Measurements from ENCODE around the gene FAM13A. TPM values are rescaled to one million over a fixed set of nuclear protein-coding genes. Genes with fewer than 3 reads are reported as not detected.

The FAM13A gene
- total RNA-seq, 1 donor from 2014 or later = 40.3 TPM

- no peak for DNase-seq (ENCODE audit: low spot score)
- no peaks in the 10 kb centered on the region for H3K9me3 ChIP-seq (ENCODE audit: low read depth)
- Mint-ChIP-seq H3K27ac (no peak overlapping the region), H3K4me3 (no peak overlapping the region), H3K9me3 (no peaks in the 10 kb centered on the region), H3K4me1 (peaks cover 4% of the 10 kb centered on the region), H3K36me3 (no peaks in the 10 kb centered on the region), H3K27me3 (ENCODE audit: insufficient read depth, low read depth) (no peaks in the 10 kb centered on the region)
- no peak overlapping the region for H3K9ac ChIP-seq
- H3K36me3 ChIP-seq = no peaks in the 10 kb centered on the region
- no peak overlapping the region for H3K27ac ChIP-seq
- no peak for TF ChIP-seq EZH2phosphoT487 (IDR thresholded peaks at IDR 0.05)
- TF ChIP-seq, protein P1, sequence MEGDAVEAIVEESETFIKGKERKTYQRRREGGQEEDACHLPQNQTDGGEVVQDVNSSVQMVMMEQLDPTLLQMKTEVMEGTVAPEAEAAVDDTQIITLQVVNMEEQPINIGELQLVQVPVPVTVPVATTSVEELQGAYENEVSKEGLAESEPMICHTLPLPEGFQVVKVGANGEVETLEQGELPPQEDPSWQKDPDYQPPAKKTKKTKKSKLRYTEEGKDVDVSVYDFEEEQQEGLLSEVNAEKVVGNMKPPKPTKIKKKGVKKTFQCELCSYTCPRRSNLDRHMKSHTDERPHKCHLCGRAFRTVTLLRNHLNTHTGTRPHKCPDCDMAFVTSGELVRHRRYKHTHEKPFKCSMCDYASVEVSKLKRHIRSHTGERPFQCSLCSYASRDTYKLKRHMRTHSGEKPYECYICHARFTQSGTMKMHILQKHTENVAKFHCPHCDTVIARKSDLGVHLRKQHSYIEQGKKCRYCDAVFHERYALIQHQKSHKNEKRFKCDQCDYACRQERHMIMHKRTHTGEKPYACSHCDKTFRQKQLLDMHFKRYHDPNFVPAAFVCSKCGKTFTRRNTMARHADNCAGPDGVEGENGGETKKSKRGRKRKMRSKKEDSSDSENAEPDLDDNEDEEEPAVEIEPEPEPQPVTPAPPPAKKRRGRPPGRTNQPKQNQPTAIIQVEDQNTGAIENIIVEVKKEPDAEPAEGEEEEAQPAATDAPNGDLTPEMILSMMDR (IDR thresholded peaks at IDR 0.05) = no peak
- TF ChIP-seq EZH2 (IDR thresholded peaks at IDR 0.05) = no peak
- no peak overlapping the region for H2AFZ ChIP-seq (replicated peaks)
- no peaks in the 10 kb centered on the region for H3K79me2 ChIP-seq (ENCODE audit: low read depth)
- no peak overlapping the region for H3K4me3 ChIP-seq
- H3K4me1 ChIP-seq = no peaks in the 10 kb centered on the region
- H3K4me2 ChIP-seq = no peak overlapping the region
- H4K20me1 ChIP-seq (ENCODE audit: low read depth) = peaks cover 4% of the 10 kb centered on the region
- no peaks in the 10 kb centered on the region for H3K27me3 ChIP-seq
- no peaks in the 10 kb centered on the region for H3F3A ChIP-seq (ENCODE audit: low read depth)
These were observed 244.0 kb downstream of the FAM13A start for GRCh38 chr4:88813013-88813412.

GRCh38 chr4:88812420-88812819 is 244.6 kb downstream of the FAM13A start:
- Histone ChIP-seq H2AFZ (replicated peaks) (no peak overlapping the region), H3K9ac (no peak overlapping the region), H3K79me2 (ENCODE audit: low read depth) (no peaks in the 10 kb centered on the region), H3K4me1 (no peaks in the 10 kb centered on the region), H4K20me1 (ENCODE audit: low read depth) (peaks cover 4% of the 10 kb centered on the region), H3K4me2 (no peak overlapping the region), H3F3A (ENCODE audit: low read depth) (no peaks in the 10 kb centered on the region), H3K9me3 (ENCODE audit: low read depth) (no peaks in the 10 kb centered on the region), H3K27ac (no peak overlapping the region), H3K27me3 (no peaks in the 10 kb centered on the region), H3K36me3 (no peaks in the 10 kb centered on the region), H3K4me3 (no peak overlapping the region)
- H3K9me3 Mint-ChIP-seq = no peaks in the 10 kb centered on the region
- peaks cover 4% of the 10 kb centered on the region for H3K4me1 Mint-ChIP-seq
- DNase-seq (ENCODE audit: low spot score) = no peak
- H3K27me3 Mint-ChIP-seq (ENCODE audit: insufficient read depth, low read depth) = no peaks in the 10 kb centered on the region
- H3K36me3 Mint-ChIP-seq = no peaks in the 10 kb centered on the region
- H3K27ac Mint-ChIP-seq = no peak overlapping the region
- TF ChIP-seq, protein P1 (IDR thresholded peaks at IDR 0.05) = no peak
- TF ChIP-seq EZH2 (IDR thresholded peaks at IDR 0.05) = no peak
- no peak for TF ChIP-seq EZH2phosphoT487 (IDR thresholded peaks at IDR 0.05)
- H3K4me3 Mint-ChIP-seq = no peak overlapping the region

DNA sequence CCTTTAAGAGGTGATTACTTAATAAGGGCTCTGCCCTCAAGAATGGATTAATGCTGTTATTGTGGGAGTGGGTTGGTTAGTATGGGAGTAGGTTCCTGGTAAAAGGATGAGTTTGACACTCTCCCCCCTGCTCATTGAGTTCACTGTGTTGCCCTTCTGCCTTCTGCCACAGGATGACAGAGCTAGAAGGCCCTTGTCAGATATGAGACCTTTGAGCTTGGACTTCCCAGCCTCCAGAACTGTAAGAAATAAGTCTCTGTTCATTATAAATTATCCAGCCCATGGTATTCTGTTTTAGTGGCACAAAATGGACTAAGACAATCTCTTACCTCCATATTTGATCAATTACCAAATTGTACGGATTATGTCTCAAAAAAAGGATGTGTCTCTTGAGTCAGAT is 245.1 kb downstream of the FAM13A start:
- H4K20me1 ChIP-seq (ENCODE audit: low read depth) = peaks cover 4% of the 10 kb centered on the region
- TF ChIP-seq EZH2phosphoT487 (IDR thresholded peaks at IDR 0.05) = no peak
- no peak for TF ChIP-seq EZH2 (IDR thresholded peaks at IDR 0.05)
- TF ChIP-seq, protein P1 (IDR thresholded peaks at IDR 0.05) = no peak

More for the DNA sequence above, 245.1 kb downstream of the FAM13A start:
- no peak overlapping the region for H3K4me3 ChIP-seq
- no peaks in the 10 kb centered on the region for H3K9me3 Mint-ChIP-seq
- no peaks in the 10 kb centered on the region for H3K36me3 ChIP-seq
- no peak overlapping the region for H3K9ac ChIP-seq
- no peaks in the 10 kb centered on the region for H3K79me2 ChIP-seq (ENCODE audit: low read depth)
- H3K27ac Mint-ChIP-seq = no peak overlapping the region
- H2AFZ ChIP-seq (replicated peaks) = no peak overlapping the region
- no peak overlapping the region for H3K4me2 ChIP-seq
- H3K27me3 ChIP-seq = no peaks in the 10 kb centered on the region
- H3F3A ChIP-seq (ENCODE audit: low read depth) = no peaks in the 10 kb centered on the region
- H3K4me1 ChIP-seq = no peaks in the 10 kb centered on the region
- no peak overlapping the region for H3K4me3 Mint-ChIP-seq
- H3K4me1 Mint-ChIP-seq = peaks cover 4% of the 10 kb centered on the region
- no peak for DNase-seq (ENCODE audit: low spot score)
- H3K27me3 Mint-ChIP-seq (ENCODE audit: insufficient read depth, low read depth) = no peaks in the 10 kb centered on the region
- no peaks in the 10 kb centered on the region for H3K9me3 ChIP-seq (ENCODE audit: low read depth)
- no peak overlapping the region for H3K27ac ChIP-seq
- no peaks in the 10 kb centered on the region for H3K36me3 Mint-ChIP-seq

Data from neural progenitor cell (in vitro differentiated cells).